Measurements from ENCODE around the gene CXCR5.

The CXCR5 gene

DNA sequence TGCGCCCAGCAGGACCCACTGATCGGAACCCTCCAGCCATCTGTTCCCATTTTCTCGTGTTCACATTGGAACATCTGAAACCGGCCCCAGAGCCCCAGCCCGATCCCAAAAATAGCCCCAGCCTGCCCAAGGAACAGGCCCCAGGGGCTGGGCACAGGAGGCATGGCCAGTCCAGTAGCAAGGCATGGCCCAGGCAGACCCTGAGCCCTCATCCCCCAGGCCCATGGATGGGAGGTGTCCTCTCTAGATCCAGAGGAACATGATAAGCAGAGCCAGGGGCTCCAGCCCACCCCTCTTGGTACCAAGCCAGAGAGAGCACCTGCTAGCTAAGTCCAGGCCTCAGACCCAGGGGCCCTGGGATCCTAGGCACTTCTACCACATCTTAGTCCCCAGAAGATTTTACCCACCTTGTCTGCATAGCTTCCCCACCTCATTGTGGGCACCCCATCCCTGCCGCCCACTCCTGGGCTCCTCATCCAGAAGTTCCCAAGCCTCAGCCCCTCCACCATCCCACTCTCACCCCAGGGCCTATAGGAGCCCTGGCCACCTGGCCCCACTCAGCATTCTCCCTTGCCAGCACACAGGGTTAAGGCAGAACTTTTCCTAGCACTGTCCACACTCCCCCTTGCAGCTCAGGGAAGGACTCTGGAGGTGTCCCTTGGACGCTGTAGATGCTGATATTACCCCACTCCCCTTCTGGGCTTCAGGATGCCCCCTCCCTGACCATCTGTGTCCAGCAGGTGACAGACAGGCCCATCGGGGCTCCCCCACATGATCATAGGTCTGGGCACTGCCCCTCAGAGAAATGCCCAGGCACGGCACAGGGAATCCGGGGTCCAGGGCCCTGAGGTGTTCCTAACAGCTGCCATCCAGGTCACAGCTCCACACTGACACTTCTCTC is 32.5 kb downstream of the CXCR5 start:
- TF ChIP-seq ZNF211 (tag by site-specific recombination; IDR thresholded peaks at IDR 0.05; ENCODE audit: low read depth), result no peak
- ChIA-PET CTCF (interaction anchor here (0.6 to 1.7 kb wide), 7 partner anchors 8 to 17 kb away, joined by 3 to 9 read pairs (median 3); no protein-coding TSS in a partner anchor), POLR2A (interaction anchor here (0.9 to 1.7 kb wide), 3 partner anchors 10 to 124 kb away, joined by 3 to 10 read pairs (median 4); partner anchors contain the start of gene BCL9L)
- Histone ChIP-seq H3K4me1 (ENCODE audit: control insufficient read depth, insufficient read depth, low read length) (peaks cover 22% of the 10 kb centered on the region), H3K27ac (ENCODE audit: extremely low read depth, low read depth, low read length) (peak overlapping the region; percentile 53), H3K9me3 (ENCODE audit: control insufficient read depth, insufficient read depth, low read depth, low read length) (no peaks in the 10 kb centered on the region), H3K4me3 (ENCODE audit: low read depth, low read length) (no peak overlapping the region), H3K36me3 (ENCODE audit: control insufficient read depth in 2 of 2, insufficient read depth in 1 of 2, low read length in 2 of 2) (no peaks in the 10 kb centered on the region)

GRCh38 chr11:118916842-118917388 is 33.2 kb downstream of the CXCR5 start:
- H3K9me3 ChIP-seq (ENCODE audit: control insufficient read depth, insufficient read depth, low read depth, low read length), result no peaks in the 10 kb centered on the region
- no peak overlapping the region for H3K4me3 ChIP-seq (ENCODE audit: low read depth, low read length)
- no peaks in the 10 kb centered on the region for H3K36me3 ChIP-seq (ENCODE audit: control insufficient read depth in 2 of 2, insufficient read depth in 1 of 2, low read length in 2 of 2)
- peaks cover 21% of the 10 kb centered on the region for H3K4me1 ChIP-seq (ENCODE audit: control insufficient read depth, insufficient read depth, low read length)
- CTCF ChIA-PET, result interaction anchor here (0.6 to 1.7 kb wide), 5 partner anchors 9 to 12 kb away, joined by 3 to 9 read pairs (median 3); partner anchors contain the start of gene BCL9L
- peak overlapping the region; percentile 53 for H3K27ac ChIP-seq (ENCODE audit: extremely low read depth, low read depth, low read length)
- POLR2A ChIA-PET, result interaction anchor here (0.9 to 1.7 kb wide), 3 partner anchors 9 to 124 kb away, joined by 3 to 10 read pairs (median 4); partner anchors contain the start of gene BCL9L
- TF ChIP-seq ZNF610 (tag by site-specific recombination; IDR thresholded peaks at IDR 0.05; ENCODE audit: borderline replicate concordance) (no peak), HOXD13 (CRISPR knock-in tag; IDR thresholded peaks at IDR 0.05; ENCODE audit: borderline replicate concordance) (no peak), ZNF335 (tag by site-specific recombination; conservative IDR thresholded peaks at IDR 0.05) (peak; percentile 49; the same call in 1 of the 2 replicates), ZNF202 (tag by site-specific recombination; IDR thresholded peaks at IDR 0.05; ENCODE audit: borderline replicate concordance) (no peak), KLF10 (tag by site-specific recombination; IDR thresholded peaks at IDR 0.05) (no peak), REST (tag by site-specific recombination; IDR thresholded peaks at IDR 0.05) (no peak), ZNF837 (tag by site-specific recombination; IDR thresholded peaks at IDR 0.05) (no peak), ZBTB21 (tag by site-specific recombination; IDR thresholded peaks at IDR 0.05) (no peak), ZNF645 (tag by site-specific recombination; IDR thresholded peaks at IDR 0.05) (no peak), ZNF629 (tag by site-specific recombination; IDR thresholded peaks at IDR 0.05) (no peak), ZNF138 (tag by site-specific recombination; IDR thresholded peaks at IDR 0.05; ENCODE audit: borderline replicate concordance) (no peak), ZNF155 (tag by site-specific recombination; IDR thresholded peaks at IDR 0.05) (no peak), ZNF544 (tag by site-specific recombination; IDR thresholded peaks at IDR 0.05) (no peak), PRDM2 (tag by site-specific recombination; IDR thresholded peaks at IDR 0.05; ENCODE audit: borderline replicate concordance) (no peak), KLF7 (tag by site-specific recombination; IDR thresholded peaks at IDR 0.05; ENCODE audit: borderline replicate concordance) (no peak), ZNF157 (tag by site-specific recombination; IDR thresholded peaks at IDR 0.05) (no peak), ZNF701 (tag by site-specific recombination; IDR thresholded peaks at IDR 0.05) (no peak)
- TF ChIP-seq, protein P1, sequence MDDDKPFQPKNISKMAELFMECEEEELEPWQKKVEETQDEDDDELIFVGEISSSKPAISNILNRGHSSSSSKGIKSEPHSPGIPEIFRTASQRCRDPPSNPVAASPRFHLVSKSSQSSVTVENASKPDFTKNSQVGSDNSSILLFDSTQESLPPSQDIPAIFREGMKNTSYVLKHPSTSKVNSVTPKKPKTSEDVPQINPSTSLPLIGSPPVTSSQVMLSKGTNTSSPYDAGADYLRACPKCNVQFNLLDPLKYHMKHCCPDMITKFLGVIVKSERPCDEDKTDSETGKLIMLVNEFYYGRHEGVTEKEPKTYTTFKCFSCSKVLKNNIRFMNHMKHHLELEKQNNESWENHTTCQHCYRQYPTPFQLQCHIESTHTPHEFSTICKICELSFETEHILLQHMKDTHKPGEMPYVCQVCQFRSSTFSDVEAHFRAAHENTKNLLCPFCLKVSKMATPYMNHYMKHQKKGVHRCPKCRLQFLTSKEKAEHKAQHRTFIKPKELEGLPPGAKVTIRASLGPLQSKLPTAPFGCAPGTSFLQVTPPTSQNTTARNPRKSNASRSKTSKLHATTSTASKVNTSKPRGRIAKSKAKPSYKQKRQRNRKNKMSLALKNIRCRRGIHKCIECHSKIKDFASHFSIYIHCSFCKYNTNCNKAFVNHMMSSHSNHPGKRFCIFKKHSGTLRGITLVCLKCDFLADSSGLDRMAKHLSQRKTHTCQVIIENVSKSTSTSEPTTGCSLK (tag by site-specific recombination; IDR thresholded peaks at IDR 0.05), result no peak
